SK-N-SH treated with all-trans-retinoic acid at 6 μM for 48 hours (cell line): ENCODE data around the gene CHMP6.

Experiments used
- ATAC-seq: fragments of 200-7000 bp; cut with Tn5 transposase; 3 replicates; pipeline ENCODE4 v1.9.1; 2020; ENCODE audit warnings: mild to moderate bottlenecking, moderate library complexity
- ARNTL ChIP-seq: fragments of 450-650 bp; formaldehyde crosslinking; IDR thresholded peaks from 2 replicates; pipeline ENCODE4 v1.5.0; 2020; ENCODE audit warnings: low read depth, mild to moderate bottlenecking, moderate library complexity, borderline replicate concordance
- BACH2 ChIP-seq: fragments of 250-450 bp; sonication (Bioruptor Pico); IDR thresholded peaks from 2 replicates; pipeline ENCODE4 v1.9.0; 2021; ENCODE audit warnings: mild to moderate bottlenecking, borderline replicate concordance
- GLIS3 ChIP-seq: fragments of 250-450 bp; sonication (Bioruptor Pico); IDR thresholded peaks from 2 replicates; pipeline ENCODE4 v1.5.0; 2020; ENCODE audit warnings: mild to moderate bottlenecking, moderate library complexity
- ISL1 ChIP-seq: fragments of 250-450 bp; sonication (Bioruptor Pico); IDR thresholded peaks from 2 replicates; pipeline ENCODE4 v2.1.2; 2022; ENCODE audit warnings: mild to moderate bottlenecking, moderate library complexity
- OSR1 ChIP-seq: fragments of 250-450 bp; sonication (Bioruptor Pico); IDR thresholded peaks from 2 replicates; pipeline ENCODE4 v1.8.0; 2022; ENCODE audit warnings: moderate library complexity, mild to moderate bottlenecking, inconsistent platforms
- PPARA ChIP-seq: fragments of 250-450 bp; sonication (Bioruptor Pico); IDR thresholded peaks from 2 replicates; pipeline ENCODE4 v1.5.0; 2020; ENCODE audit warnings: mild to moderate bottlenecking, borderline replicate concordance
- SNAI2 ChIP-seq: fragments of 250-450 bp; sonication (Bioruptor Pico); IDR thresholded peaks from 2 replicates; pipeline ENCODE4 v1.5.0; 2020; ENCODE audit warnings: mild to moderate bottlenecking, moderate library complexity
- TCF4 ChIP-seq: fragments of 250-450 bp; sonication (Bioruptor Pico); IDR thresholded peaks from 2 replicates; pipeline ENCODE4 v1.8.0; 2021; ENCODE audit warnings: mild to moderate bottlenecking, moderate library complexity, borderline replicate concordance
- TOX ChIP-seq: fragments of 250-450 bp; sonication (Bioruptor Pico); IDR thresholded peaks from 2 replicates; pipeline ENCODE4 v1.8.0; 2021; ENCODE audit warnings: mild to moderate bottlenecking, moderate library complexity, borderline replicate concordance
- ZC3H10 ChIP-seq: fragments of 250-450 bp; sonication (Bioruptor Pico); IDR thresholded peaks from 2 replicates; pipeline ENCODE4 v1.5.1; 2021; ENCODE audit warnings: mild to moderate bottlenecking, moderate library complexity
- ZFP3 ChIP-seq: fragments of 250-450 bp; sonication (Bioruptor Pico); IDR thresholded peaks from 2 replicates; pipeline ENCODE4 v1.5.0; 2020; ENCODE audit warnings: mild to moderate bottlenecking, moderate library complexity
- ZFP30 ChIP-seq: fragments of 450-650 bp; formaldehyde crosslinking; IDR thresholded peaks from 2 replicates; pipeline ENCODE4 v1.5.0; 2022; ENCODE audit warnings: mild to moderate bottlenecking, moderate library complexity
- ZNF565 ChIP-seq: fragments of 450-650 bp; formaldehyde crosslinking; conservative IDR thresholded peaks from 2 replicates; pipeline ENCODE4 v1.5.0; 2020; ENCODE audit warnings: low read depth, mild to moderate bottlenecking, moderate library complexity
- ZNF70 ChIP-seq: fragments of 450-650 bp; formaldehyde crosslinking; IDR thresholded peaks from 2 replicates; pipeline ENCODE4 v1.5.0; 2020; ENCODE audit warnings: mild to moderate bottlenecking, moderate library complexity
- ZNF8 ChIP-seq: fragments of 450-650 bp; formaldehyde crosslinking; IDR thresholded peaks from 2 replicates; pipeline ENCODE4 v1.5.0; 2020; ENCODE audit warnings: mild to moderate bottlenecking, moderate library complexity
- TF ChIP-seq, protein P1 (sequence below): fragments of 250-450 bp; sonication (Bioruptor Pico); IDR thresholded peaks from 2 replicates; pipeline ENCODE4 v1.5.1; 2021; ENCODE audit warnings: mild to moderate bottlenecking, moderate library complexity
- TF ChIP-seq, protein P2 (sequence below): fragments of 250-450 bp; sonication (Bioruptor Pico); IDR thresholded peaks from 2 replicates; pipeline ENCODE4 v1.5.1; 2020; ENCODE audit warnings: low read depth, mild to moderate bottlenecking, moderate library complexity
- TF ChIP-seq, protein P3 (sequence below): fragments of 250-450 bp; sonication (Bioruptor Pico); IDR thresholded peaks from 2 replicates; pipeline ENCODE4 v1.8.0; 2021; ENCODE audit warnings: low read depth, mild to moderate bottlenecking, moderate library complexity, borderline replicate concordance
- TF ChIP-seq, protein P4 (sequence below): fragments of 250-450 bp; sonication (Bioruptor Pico); IDR thresholded peaks from 2 replicates; pipeline ENCODE4 v1.5.0; 2020; ENCODE audit warnings: mild to moderate bottlenecking, moderate library complexity

The CHMP6 gene

DNA sequence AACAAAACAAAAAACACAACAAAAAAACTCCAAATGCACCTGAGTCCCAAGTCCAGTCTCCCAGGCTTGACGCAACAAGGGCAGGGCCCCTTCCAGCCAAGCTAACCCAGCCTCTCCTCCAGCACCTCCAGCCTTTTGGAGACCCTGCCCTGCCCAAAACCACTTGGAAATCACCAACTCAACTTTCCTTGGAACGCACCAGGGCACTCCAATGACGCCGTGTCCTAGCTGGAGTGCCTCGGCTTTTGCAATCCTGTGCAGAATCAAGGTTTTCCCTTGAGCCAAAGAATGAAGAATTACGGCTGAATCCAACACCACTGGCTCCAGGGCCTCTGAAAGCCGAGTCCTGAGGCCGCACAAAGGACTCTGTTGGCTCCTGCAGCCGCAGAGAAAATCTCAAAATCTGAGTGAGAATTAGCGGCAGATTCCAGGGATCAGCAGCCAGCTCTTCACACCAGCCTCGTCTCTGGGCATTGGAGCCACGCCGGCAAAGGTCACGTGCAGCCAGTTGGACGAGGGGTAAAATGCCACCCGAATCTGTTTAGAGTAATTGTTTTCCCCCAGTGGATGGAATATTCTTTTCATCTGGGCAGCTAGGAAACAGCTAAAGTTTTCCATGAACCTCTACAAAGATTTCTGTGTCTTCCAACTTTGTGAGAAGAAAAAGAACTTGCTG, 33.6 kb downstream of the CHMP6 start:
- ATAC-seq = no peak
- TF ChIP-seq SNAI2 (CRISPR knock-in tag) = no peak
- TF ChIP-seq ARNTL (CRISPR knock-in tag) = no peak
- no peak for TF ChIP-seq ZNF8 (CRISPR knock-in tag)
- TF ChIP-seq OSR1 (CRISPR knock-in tag) = no peak
- TF ChIP-seq, protein P1, sequence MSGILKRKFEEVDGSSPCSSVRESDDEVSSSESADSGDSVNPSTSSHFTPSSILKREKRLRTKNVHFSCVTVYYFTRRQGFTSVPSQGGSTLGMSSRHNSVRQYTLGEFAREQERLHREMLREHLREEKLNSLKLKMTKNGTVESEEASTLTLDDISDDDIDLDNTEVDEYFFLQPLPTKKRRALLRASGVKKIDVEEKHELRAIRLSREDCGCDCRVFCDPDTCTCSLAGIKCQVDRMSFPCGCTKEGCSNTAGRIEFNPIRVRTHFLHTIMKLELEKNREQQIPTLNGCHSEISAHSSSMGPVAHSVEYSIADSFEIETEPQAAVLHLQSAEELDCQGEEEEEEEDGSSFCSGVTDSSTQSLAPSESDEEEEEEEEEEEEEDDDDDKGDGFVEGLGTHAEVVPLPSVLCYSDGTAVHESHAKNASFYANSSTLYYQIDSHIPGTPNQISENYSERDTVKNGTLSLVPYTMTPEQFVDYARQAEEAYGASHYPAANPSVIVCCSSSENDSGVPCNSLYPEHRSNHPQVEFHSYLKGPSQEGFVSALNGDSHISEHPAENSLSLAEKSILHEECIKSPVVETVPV (CRISPR knock-in tag) = no peak
- TF ChIP-seq, protein P2, sequence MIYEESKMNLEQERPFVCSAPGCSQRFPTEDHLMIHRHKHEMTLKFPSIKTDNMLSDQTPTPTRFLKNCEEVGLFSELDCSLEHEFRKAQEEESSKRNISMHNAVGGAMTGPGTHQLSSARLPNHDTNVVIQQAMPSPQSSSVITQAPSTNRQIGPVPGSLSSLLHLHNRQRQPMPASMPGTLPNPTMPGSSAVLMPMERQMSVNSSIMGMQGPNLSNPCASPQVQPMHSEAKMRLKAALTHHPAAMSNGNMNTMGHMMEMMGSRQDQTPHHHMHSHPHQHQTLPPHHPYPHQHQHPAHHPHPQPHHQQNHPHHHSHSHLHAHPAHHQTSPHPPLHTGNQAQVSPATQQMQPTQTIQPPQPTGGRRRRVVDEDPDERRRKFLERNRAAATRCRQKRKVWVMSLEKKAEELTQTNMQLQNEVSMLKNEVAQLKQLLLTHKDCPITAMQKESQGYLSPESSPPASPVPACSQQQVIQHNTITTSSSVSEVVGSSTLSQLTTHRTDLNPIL (CRISPR knock-in tag) = no peak
- TF ChIP-seq ZNF565 = no peak
- TF ChIP-seq ZFP3 = no peak
- TF ChIP-seq PPARA = no peak
- no peak for TF ChIP-seq BACH2 (CRISPR knock-in tag)
- TF ChIP-seq, protein P3, sequence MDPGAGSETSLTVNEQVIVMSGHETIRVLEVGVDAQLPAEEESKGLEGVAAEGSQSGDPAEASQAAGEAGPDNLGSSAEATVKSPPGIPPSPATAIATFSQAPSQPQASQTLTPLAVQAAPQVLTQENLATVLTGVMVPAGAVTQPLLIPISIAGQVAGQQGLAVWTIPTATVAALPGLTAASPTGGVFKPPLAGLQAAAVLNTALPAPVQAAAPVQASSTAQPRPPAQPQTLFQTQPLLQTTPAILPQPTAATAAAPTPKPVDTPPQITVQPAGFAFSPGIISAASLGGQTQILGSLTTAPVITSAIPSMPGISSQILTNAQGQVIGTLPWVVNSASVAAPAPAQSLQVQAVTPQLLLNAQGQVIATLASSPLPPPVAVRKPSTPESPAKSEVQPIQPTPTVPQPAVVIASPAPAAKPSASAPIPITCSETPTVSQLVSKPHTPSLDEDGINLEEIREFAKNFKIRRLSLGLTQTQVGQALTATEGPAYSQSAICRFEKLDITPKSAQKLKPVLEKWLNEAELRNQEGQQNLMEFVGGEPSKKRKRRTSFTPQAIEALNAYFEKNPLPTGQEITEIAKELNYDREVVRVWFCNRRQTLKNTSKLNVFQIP = no peak
- no peak for TF ChIP-seq TOX (CRISPR knock-in tag)
- no peak for TF ChIP-seq ISL1 (CRISPR knock-in tag)
- TF ChIP-seq ZC3H10 (CRISPR knock-in tag) = no peak
- no peak for TF ChIP-seq ZFP30
- no peak for TF ChIP-seq GLIS3 (CRISPR knock-in tag)

DNA sequence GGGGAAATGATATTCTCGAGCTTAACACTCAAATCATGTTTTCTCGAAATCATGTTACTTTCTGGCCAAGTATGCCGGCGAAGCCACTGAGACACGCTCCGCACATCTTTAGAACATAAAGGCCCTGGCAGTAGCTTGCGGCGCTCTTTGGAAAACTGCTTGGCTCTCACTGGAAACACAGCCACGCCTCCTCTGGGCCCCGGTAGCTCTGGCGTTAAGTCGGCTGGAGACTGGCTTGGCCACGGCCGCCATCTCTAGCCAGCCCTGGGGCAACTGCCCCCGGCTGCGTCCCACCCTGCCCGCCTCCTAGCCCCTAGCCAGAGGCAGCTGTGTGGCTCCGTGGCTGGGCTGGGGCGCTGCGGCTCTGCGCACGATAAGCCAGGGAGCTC, 34.1 kb downstream of the CHMP6 start:
- no peak for ATAC-seq
- TF ChIP-seq ZNF70 (no peak), ZFP30 (no peak), SNAI2 (CRISPR knock-in tag) (no peak), ZFP3 (no peak), GLIS3 (CRISPR knock-in tag) (no peak), BACH2 (CRISPR knock-in tag) (no peak), ZNF8 (CRISPR knock-in tag) (no peak), ISL1 (CRISPR knock-in tag) (no peak), OSR1 (CRISPR knock-in tag) (no peak), PPARA (no peak), TCF4 (CRISPR knock-in tag) (no peak), ZC3H10 (CRISPR knock-in tag) (no peak)
- TF ChIP-seq, protein P4, sequence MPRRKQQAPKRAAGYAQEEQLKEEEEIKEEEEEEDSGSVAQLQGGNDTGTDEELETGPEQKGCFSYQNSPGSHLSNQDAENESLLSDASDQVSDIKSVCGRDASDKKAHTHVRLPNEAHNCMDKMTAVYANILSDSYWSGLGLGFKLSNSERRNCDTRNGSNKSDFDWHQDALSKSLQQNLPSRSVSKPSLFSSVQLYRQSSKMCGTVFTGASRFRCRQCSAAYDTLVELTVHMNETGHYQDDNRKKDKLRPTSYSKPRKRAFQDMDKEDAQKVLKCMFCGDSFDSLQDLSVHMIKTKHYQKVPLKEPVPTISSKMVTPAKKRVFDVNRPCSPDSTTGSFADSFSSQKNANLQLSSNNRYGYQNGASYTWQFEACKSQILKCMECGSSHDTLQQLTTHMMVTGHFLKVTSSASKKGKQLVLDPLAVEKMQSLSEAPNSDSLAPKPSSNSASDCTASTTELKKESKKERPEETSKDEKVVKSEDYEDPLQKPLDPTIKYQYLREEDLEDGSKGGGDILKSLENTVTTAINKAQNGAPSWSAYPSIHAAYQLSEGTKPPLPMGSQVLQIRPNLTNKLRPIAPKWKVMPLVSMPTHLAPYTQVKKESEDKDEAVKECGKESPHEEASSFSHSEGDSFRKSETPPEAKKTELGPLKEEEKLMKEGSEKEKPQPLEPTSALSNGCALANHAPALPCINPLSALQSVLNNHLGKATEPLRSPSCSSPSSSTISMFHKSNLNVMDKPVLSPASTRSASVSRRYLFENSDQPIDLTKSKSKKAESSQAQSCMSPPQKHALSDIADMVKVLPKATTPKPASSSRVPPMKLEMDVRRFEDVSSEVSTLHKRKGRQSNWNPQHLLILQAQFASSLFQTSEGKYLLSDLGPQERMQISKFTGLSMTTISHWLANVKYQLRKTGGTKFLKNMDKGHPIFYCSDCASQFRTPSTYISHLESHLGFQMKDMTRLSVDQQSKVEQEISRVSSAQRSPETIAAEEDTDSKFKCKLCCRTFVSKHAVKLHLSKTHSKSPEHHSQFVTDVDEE = no peak
- TF ChIP-seq, protein P1 (CRISPR knock-in tag) = no peak
- TF ChIP-seq, protein P2 (CRISPR knock-in tag) = no peak
- TF ChIP-seq, all 23 proteins: peak for 0
